ENCODE data around the gene FNDC3B.
"Not testable (repeated sequence)": the region's sequence is repeated elsewhere in the genome, so short reads cannot be mapped to it uniquely, and the experiment has no call there.

Gene FNDC3B

GRCh38 chr3:172093581-172094443 is 54.4 kb downstream of the FNDC3B start:
- not testable (repeated sequence) for DNase-seq (ENCODE audit: low read depth in 3 of 3)

- DNase-seq (ENCODE audit: low read depth in 3 of 3) = no peak
These were observed 55.5 kb downstream of the FNDC3B start for GRCh38 chr3:172094621-172095557.

- no peak for DNase-seq (ENCODE audit: low read depth in 3 of 3)
These were observed 57.6 kb downstream of the FNDC3B start for GRCh38 chr3:172096881-172097420.

GRCh38 chr3:172097585-172097984 is 58.2 kb downstream of the FNDC3B start:
- DNase-seq (ENCODE audit: low read depth in 3 of 3) = no peak

- DNase-seq (ENCODE audit: low read depth in 3 of 3) = no peak
These were observed 59.5 kb downstream of the FNDC3B start for GRCh38 chr3:172098698-172099494.

GRCh38 chr3:172099495-172099808 is 60.1 kb downstream of the FNDC3B start:
- no peak for DNase-seq (ENCODE audit: low read depth in 3 of 3)

- DNase-seq (ENCODE audit: low read depth in 3 of 3) = no peak
These were observed 61.1 kb downstream of the FNDC3B start for GRCh38 chr3:172100482-172100881.

- DNase-seq (ENCODE audit: low read depth in 3 of 3) = no peak
These were observed 61.7 kb downstream of the FNDC3B start for GRCh38 chr3:172101107-172101506.

- peak in 1 of 3 experiments; percentile 11 for DNase-seq (ENCODE audit: low read depth in 3 of 3)
These were observed 62.9 kb downstream of the FNDC3B start for GRCh38 chr3:172102123-172102882.

GRCh38 chr3:172102883-172103310 is 63.5 kb downstream of the FNDC3B start:
- DNase-seq (ENCODE audit: low read depth in 3 of 3) = no peak

GRCh38 chr3:172103724-172104123 is 64.3 kb downstream of the FNDC3B start:
- no peak for DNase-seq (ENCODE audit: low read depth in 3 of 3)

- no peak for DNase-seq (ENCODE audit: low read depth in 3 of 3)
These were observed 65.2 kb downstream of the FNDC3B start for GRCh38 chr3:172104471-172105072.

- no peak for DNase-seq (ENCODE audit: low read depth in 3 of 3)
These were observed 66.9 kb downstream of the FNDC3B start for GRCh38 chr3:172106037-172106954.

- peak in 2 of 3 experiments; percentile 27 to 42 for DNase-seq (ENCODE audit: low read depth in 3 of 3)
These were observed 67.6 kb downstream of the FNDC3B start for GRCh38 chr3:172106989-172107388.

- peak in 1 of 3 experiments; percentile 10 for DNase-seq (ENCODE audit: low read depth in 3 of 3)
These were observed 68.0 kb downstream of the FNDC3B start for GRCh38 chr3:172107403-172107802.

GRCh38 chr3:172110127-172110779 is 70.9 kb downstream of the FNDC3B start:
- no peak for DNase-seq (ENCODE audit: low read depth in 3 of 3)

GRCh38 chr3:172111163-172111562 is 71.8 kb downstream of the FNDC3B start:
- DNase-seq (ENCODE audit: low read depth in 3 of 3) = no peak

GRCh38 chr3:172112078-172112733 is 72.8 kb downstream of the FNDC3B start:
- DNase-seq (ENCODE audit: low read depth in 3 of 3) = no peak

All from stimulated activated CD4-positive, alpha-beta T cell treated with anti-CD3 and anti-CD28 coated beads, TNF-alpha, amount 100 ng/mL, for 4 hours (primary cell).